HEK293 (cell line): ENCODE measurements around the gene SDF2L1.

Source experiments
- CTCF ChIA-PET: fragments of 350-600 bp; formaldehyde crosslinking; extraction: SDS; loops from one replicate; lab custom pipeline; 2021; ENCODE audit warnings: antibody characterized with exemption; lab: Yijun Ruan, JAX
- POLR2A ChIA-PET: fragments of 300-600 bp; formaldehyde crosslinking; extraction: SDS; loops from one replicate; lab custom pipeline; 2020; ENCODE audit warnings: antibody characterized with exemption, inconsistent platforms; lab: Yijun Ruan, JAX
- H3K27ac ChIP-seq: fragments of 200-500 bp; sonication (Bioruptor generic); 2 replicates; pipeline ENCODE4 v1.5.1; 2014; ENCODE audit warnings: low read depth, low read length, control low read depth, inconsistent platforms; ENCODE audit errors: extremely low read depth
- H3K36me3 ChIP-seq, 2 experiments: fragments of 200-500 bp in 1 of 2; sonication (Bioruptor generic) in 1 of 2; 1 replicate in 1 of 2; 2 replicates in 1 of 2; pipeline ENCODE4 v1.5.1; 2014 to 2017; ENCODE audit warnings: inconsistent platforms in 2 of 2, low read length in 2 of 2; ENCODE audit not compliant: control insufficient read depth in 2 of 2, insufficient read depth in 1 of 2
- H3K4me1 ChIP-seq: fragments of 200-500 bp; sonication (Bioruptor generic); 2 replicates; pipeline ENCODE4 v1.5.1; 2014; ENCODE audit warnings: mild to moderate bottlenecking, low read length, inconsistent platforms; ENCODE audit not compliant: control insufficient read depth, insufficient read depth
- H3K4me3 ChIP-seq: 2 replicates; pipeline ENCODE4 v1.5.1; 2011; ENCODE audit warnings: low read depth, mild to moderate bottlenecking, control low read depth, low read length, moderate library complexity
- H3K9me3 ChIP-seq: fragments of 200-500 bp; sonication (Bioruptor generic); 2 replicates; pipeline ENCODE4 v1.5.1; 2014; ENCODE audit warnings: low read depth, low read length, inconsistent platforms; ENCODE audit not compliant: control insufficient read depth, insufficient read depth
- GFI1B ChIP-seq: fragments of 450-650 bp; formaldehyde crosslinking; IDR thresholded peaks from 2 replicates; pipeline ENCODE4 v1.5.1; 2016; ENCODE audit warnings: missing biosample characterization, missing genetic modification characterization
- IKZF3 ChIP-seq: fragments of 450-650 bp; IDR thresholded peaks from 2 replicates; pipeline ENCODE4 v1.5.0; 2018; ENCODE audit warnings: missing biosample characterization, mild to moderate bottlenecking, missing genetic modification characterization, moderate library complexity
- PATZ1 ChIP-seq: fragments of 450-650 bp; formaldehyde crosslinking; IDR thresholded peaks from 2 replicates; pipeline ENCODE4 v1.5.1; 2016; ENCODE audit warnings: missing biosample characterization, missing genetic modification characterization
- PRDM1 ChIP-seq: fragments of 450-650 bp; formaldehyde crosslinking; IDR thresholded peaks from 2 replicates; pipeline ENCODE4; 2016; ENCODE audit warnings: missing biosample characterization, missing genetic modification characterization
- PRDM10 ChIP-seq: fragments of 450-650 bp; formaldehyde crosslinking; IDR thresholded peaks from 2 replicates; pipeline ENCODE4 v1.5.1; 2016; ENCODE audit warnings: missing biosample characterization, missing genetic modification characterization
- SP2 ChIP-seq: fragments of 450-650 bp; formaldehyde crosslinking; IDR thresholded peaks from 2 replicates; pipeline ENCODE4 v1.5.1; 2016; ENCODE audit warnings: missing biosample characterization, missing genetic modification characterization
- ZBTB17 ChIP-seq: fragments of 450-650 bp; formaldehyde crosslinking; IDR thresholded peaks from 2 replicates; pipeline ENCODE4 v1.5.1; 2016; ENCODE audit warnings: missing biosample characterization, missing genetic modification characterization
- ZBTB48 ChIP-seq: fragments of 450-650 bp; formaldehyde crosslinking; IDR thresholded peaks from 2 replicates; pipeline ENCODE4 v1.5.1; 2016; ENCODE audit warnings: missing biosample characterization, missing genetic modification characterization
- ZBTB49 ChIP-seq: fragments of 450-650 bp; formaldehyde crosslinking; IDR thresholded peaks from 2 replicates; pipeline ENCODE4 v1.5.1; 2016; ENCODE audit warnings: missing biosample characterization, missing genetic modification characterization, low read depth
- ZBTB8A ChIP-seq: fragments of 450-650 bp; formaldehyde crosslinking; IDR thresholded peaks from 2 replicates; pipeline ENCODE4 v1.5.1; 2016; ENCODE audit warnings: missing biosample characterization, missing genetic modification characterization
- ZNF24 ChIP-seq: fragments of 450-650 bp; formaldehyde crosslinking; IDR thresholded peaks from 2 replicates; pipeline ENCODE4 v1.5.1; 2016; ENCODE audit warnings: missing biosample characterization, missing genetic modification characterization
- ZNF274 ChIP-seq, 2 experiments: fragments of 200-500 bp in 1 of 2; fragments of 450-650 bp in 1 of 2; sonication (Bioruptor generic) in 1 of 2; formaldehyde crosslinking in 1 of 2; IDR thresholded peaks; 2 replicates each; pipeline versions ENCODE4 v1.5.1 to v1.6.1; 2014 to 2016; ENCODE audit warnings: borderline replicate concordance in 1 of 2, inconsistent platforms in 1 of 2, low read length in 1 of 2, missing biosample characterization in 1 of 2, missing genetic modification characterization in 1 of 2
- ZNF354C ChIP-seq: fragments of 450-650 bp; formaldehyde crosslinking; IDR thresholded peaks from 2 replicates; pipeline ENCODE4 v1.5.1; 2016; ENCODE audit warnings: missing biosample characterization, missing genetic modification characterization, low read depth, borderline replicate concordance
- ZNF37A ChIP-seq: fragments of 450-650 bp; IDR thresholded peaks from 2 replicates; pipeline ENCODE4 v1.5.1; 2018; ENCODE audit warnings: missing biosample characterization, missing genetic modification characterization
- ZNF391 ChIP-seq: fragments of 450-650 bp; formaldehyde crosslinking; IDR thresholded peaks from 2 replicates; pipeline ENCODE4 v1.5.1; 2016; ENCODE audit warnings: low read depth, missing biosample characterization, missing genetic modification characterization, borderline replicate concordance
- ZNF529 ChIP-seq: fragments of 450-650 bp; formaldehyde crosslinking; IDR thresholded peaks from 2 replicates; pipeline ENCODE4 v1.5.1; 2017; ENCODE audit warnings: missing genetic modification characterization, missing biosample characterization; ENCODE audit not compliant: insufficient replicate concordance
- ZNF596 ChIP-seq: fragments of 450-650 bp; IDR thresholded peaks from 2 replicates; pipeline ENCODE4 v1.5.0; 2018; ENCODE audit warnings: missing biosample characterization, mild to moderate bottlenecking, missing genetic modification characterization, moderate library complexity
- ZNF624 ChIP-seq: fragments of 450-650 bp; formaldehyde crosslinking; IDR thresholded peaks from 2 replicates; pipeline ENCODE4 v1.5.1; 2017; ENCODE audit warnings: missing biosample characterization, missing genetic modification characterization
- ZNF701 ChIP-seq: fragments of 450-650 bp; formaldehyde crosslinking; IDR thresholded peaks from 2 replicates; pipeline ENCODE4 v1.5.1; 2016; ENCODE audit warnings: missing biosample characterization, missing genetic modification characterization
- ZXDB ChIP-seq: fragments of 450-650 bp; formaldehyde crosslinking; IDR thresholded peaks from 2 replicates; pipeline ENCODE4 v1.5.1; 2016; ENCODE audit warnings: missing biosample characterization, missing genetic modification characterization
- TF ChIP-seq, protein P1 (sequence below): fragments of 450-650 bp; formaldehyde crosslinking; IDR thresholded peaks from 2 replicates; pipeline ENCODE4 v1.5.1; 2016; ENCODE audit warnings: missing biosample characterization, missing genetic modification characterization
- TF ChIP-seq, protein P2 (sequence below): fragments of 450-650 bp; formaldehyde crosslinking; IDR thresholded peaks from 2 replicates; pipeline ENCODE4 v1.5.0; 2017; ENCODE audit warnings: missing biosample characterization, missing genetic modification characterization, borderline replicate concordance

SDF2L1 gene

DNA sequence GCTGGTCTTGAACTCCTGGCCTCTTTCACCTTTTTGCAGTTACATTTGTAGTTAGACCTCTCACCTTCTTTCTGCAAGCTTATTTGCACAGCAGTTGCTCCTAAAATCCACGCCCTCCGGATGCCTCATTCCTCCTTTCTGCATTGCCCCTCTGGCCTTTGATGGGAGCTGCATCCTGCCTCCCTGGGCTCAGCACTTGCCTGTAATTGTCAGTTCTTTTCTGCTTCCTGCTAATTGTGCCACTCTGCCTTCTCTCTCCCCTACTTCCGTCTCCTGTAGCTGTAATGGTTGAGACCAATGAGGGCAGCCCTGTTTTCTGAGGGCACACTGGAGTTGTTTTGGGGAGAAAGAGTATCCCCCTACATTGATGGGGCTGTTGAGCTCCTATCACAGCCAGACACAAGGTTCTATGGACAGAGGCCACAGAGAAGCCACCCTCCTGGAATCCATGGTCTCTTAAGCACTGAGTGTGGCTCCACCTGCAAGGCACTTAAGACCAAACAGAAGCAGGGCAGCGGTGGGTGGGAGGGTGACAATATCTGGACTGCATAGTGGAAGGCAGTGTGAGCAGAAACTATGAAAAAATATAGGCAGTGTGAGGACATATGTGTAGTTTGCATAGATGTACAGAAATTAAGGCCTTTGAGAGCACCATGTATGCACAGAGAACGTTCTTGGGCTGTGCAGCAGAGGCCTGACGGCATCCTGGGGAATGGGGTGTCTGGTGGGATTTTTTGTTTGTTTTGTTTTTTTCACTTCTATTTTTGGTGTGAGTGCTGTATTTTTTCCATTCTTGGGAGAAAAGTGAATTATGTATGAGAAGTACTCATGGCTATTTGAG, 42.8 kb upstream of the SDF2L1 start (continued):
- TF ChIP-seq ZXDB (tag by site-specific recombination) (no peak), ZNF624 (tag by site-specific recombination) (no peak), ZNF274 (IDR thresholded peaks at IDR 0.05; ENCODE audit: low read length) (no peak), ZNF274 (tag by site-specific recombination; IDR thresholded peaks at IDR 0.05; ENCODE audit: borderline replicate concordance) (no peak), ZBTB48 (no peak), IKZF3 (tag by site-specific recombination) (no peak)

GRCh38 chr22:21602579-21602978, 39.5 kb upstream of the SDF2L1 start:
- CTCF ChIA-PET: interaction anchor here (0.6 to 1.1 kb wide), 2 partner anchors 41 to 345 kb away, joined by 3 read pairs; no protein-coding TSS in a partner anchor
- POLR2A ChIA-PET: interaction anchor here (1.3 kb wide), 1 partner anchor 38 kb away, joined by 3 read pairs; no protein-coding TSS in a partner anchor
- no peaks in the 10 kb centered on the region for H3K9me3 ChIP-seq
- no peak for TF ChIP-seq ZNF354C (tag by site-specific recombination)
- no peak for TF ChIP-seq ZNF596 (tag by site-specific recombination)
- TF ChIP-seq, protein P1, sequence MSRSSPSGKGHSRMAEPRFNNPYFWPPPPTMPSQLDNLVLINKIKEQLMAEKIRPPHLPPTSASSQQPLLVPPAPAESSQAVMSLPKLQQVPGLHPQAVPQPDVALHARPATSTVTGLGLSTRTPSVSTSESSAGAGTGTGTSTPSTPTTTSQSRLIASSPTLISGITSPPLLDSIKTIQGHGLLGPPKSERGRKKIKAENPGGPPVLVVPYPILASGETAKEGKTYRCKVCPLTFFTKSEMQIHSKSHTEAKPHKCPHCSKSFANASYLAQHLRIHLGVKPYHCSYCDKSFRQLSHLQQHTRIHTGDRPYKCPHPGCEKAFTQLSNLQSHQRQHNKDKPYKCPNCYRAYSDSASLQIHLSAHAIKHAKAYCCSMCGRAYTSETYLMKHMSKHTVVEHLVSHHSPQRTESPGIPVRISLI (tag by site-specific recombination): no peak
- no peak for TF ChIP-seq ZBTB8A
- no peak for TF ChIP-seq ZBTB49 (tag by site-specific recombination)
- TF ChIP-seq PATZ1 (tag by site-specific recombination): no peak
- TF ChIP-seq ZNF529: no peak
- no peak for TF ChIP-seq ZNF37A (tag by site-specific recombination)
- TF ChIP-seq SP2 (tag by site-specific recombination): no peak
- no peak for TF ChIP-seq PRDM10 (tag by site-specific recombination)
- no peak for TF ChIP-seq ZNF701
- TF ChIP-seq, protein P2, sequence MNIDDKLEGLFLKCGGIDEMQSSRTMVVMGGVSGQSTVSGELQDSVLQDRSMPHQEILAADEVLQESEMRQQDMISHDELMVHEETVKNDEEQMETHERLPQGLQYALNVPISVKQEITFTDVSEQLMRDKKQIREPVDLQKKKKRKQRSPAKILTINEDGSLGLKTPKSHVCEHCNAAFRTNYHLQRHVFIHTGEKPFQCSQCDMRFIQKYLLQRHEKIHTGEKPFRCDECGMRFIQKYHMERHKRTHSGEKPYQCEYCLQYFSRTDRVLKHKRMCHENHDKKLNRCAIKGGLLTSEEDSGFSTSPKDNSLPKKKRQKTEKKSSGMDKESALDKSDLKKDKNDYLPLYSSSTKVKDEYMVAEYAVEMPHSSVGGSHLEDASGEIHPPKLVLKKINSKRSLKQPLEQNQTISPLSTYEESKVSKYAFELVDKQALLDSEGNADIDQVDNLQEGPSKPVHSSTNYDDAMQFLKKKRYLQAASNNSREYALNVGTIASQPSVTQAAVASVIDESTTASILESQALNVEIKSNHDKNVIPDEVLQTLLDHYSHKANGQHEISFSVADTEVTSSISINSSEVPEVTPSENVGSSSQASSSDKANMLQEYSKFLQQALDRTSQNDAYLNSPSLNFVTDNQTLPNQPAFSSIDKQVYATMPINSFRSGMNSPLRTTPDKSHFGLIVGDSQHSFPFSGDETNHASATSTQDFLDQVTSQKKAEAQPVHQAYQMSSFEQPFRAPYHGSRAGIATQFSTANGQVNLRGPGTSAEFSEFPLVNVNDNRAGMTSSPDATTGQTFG (tag by site-specific recombination): no peak
- TF ChIP-seq GFI1B: no peak
- no peak for TF ChIP-seq ZBTB17
- no peak for TF ChIP-seq ZNF391 (tag by site-specific recombination)
- no peak for TF ChIP-seq ZNF24 (tag by site-specific recombination)
- TF ChIP-seq PRDM1 (tag by site-specific recombination): no peak

More at GRCh38 chr22:21602579-21602978, 39.5 kb upstream of the SDF2L1 start:
- H3K4me3 ChIP-seq: no peak overlapping the region
- no peaks in the 10 kb centered on the region for H3K4me1 ChIP-seq
- H3K36me3 ChIP-seq: peaks cover 8 to 28% of the 10 kb centered on the region in 2 experiments; a peak in 2 of 3 replicates
- H3K27ac ChIP-seq: no peak overlapping the region
